Endothelial cell of umbilical vein (primary cell): ENCODE results near the gene C10orf53. TPM values are rescaled to one million over a fixed set of nuclear protein-coding genes. Genes with fewer than 3 reads are reported as not detected.

Experiments
- BruUV-seq: library from RNA; stranded (reverse); fragments of 400-500 nt; replicated peaks from 2 replicates; lab custom pipeline; 2021; lab: Mats Ljungman, UMichigan
- CTCF ChIA-PET: fragments of 300-600, 350-600 bp; sonication (Branson Sonifier 250); formaldehyde crosslinking; loops from one replicate; lab custom pipeline; 2021; ENCODE audit warnings: antibody characterized with exemption, inconsistent platforms; lab: Charles Lee
- POLR2A ChIA-PET: fragments of 300-600, 350-600 bp; sonication (Branson Sonifier 250); formaldehyde crosslinking; loops from one replicate; lab custom pipeline; 2021; ENCODE audit warnings: antibody characterized with exemption, inconsistent platforms; lab: Charles Lee
- DNase-seq: peaks from one replicate; pipeline ENCODE4 v3.0.0-alpha.2; 2011; ENCODE audit warnings: low read depth, low spot score
- FAIRE-seq: peaks from 2 replicates; lab custom pipeline; 2011; peaks lifted over from hg19 to GRCh38; lab: Jason Lieb, UNC
- H2AFZ ChIP-seq: 2 replicates; pipeline ENCODE4 v1.6.0; 2012; ENCODE audit warnings: low read depth, low read length, control low read depth, inconsistent platforms
- H3K27ac ChIP-seq: 2 replicates; pipeline ENCODE4 v1.5.1; 2011; ENCODE audit warnings: low read depth, mild to moderate bottlenecking, control low read depth, low read length, moderate library complexity; ENCODE audit not compliant: insufficient read depth
- H3K27me3 ChIP-seq, 2 experiments: 2 replicates each; pipeline versions ENCODE4 v1.6.0 to v1.6.1; 2011; ENCODE audit warnings: low read length in 2 of 2, mixed read lengths in 1 of 2; ENCODE audit not compliant: control insufficient read depth in 2 of 2, insufficient read depth in 2 of 2
- H3K36me3 ChIP-seq, 2 experiments: 2 replicates in 1 of 2; 3 replicates in 1 of 2; pipeline ENCODE4 v1.5.1; 2011; ENCODE audit warnings: low read length in 2 of 2, mild to moderate bottlenecking in 1 of 2, moderate library complexity in 1 of 2; ENCODE audit not compliant: control insufficient read depth in 2 of 2, insufficient read depth in 2 of 2; ENCODE audit errors: extremely low read depth in 1 of 2
- H3K4me1 ChIP-seq: 3 replicates; pipeline ENCODE4 v1.5.1; 2011; ENCODE audit warnings: mild to moderate bottlenecking, low read length; ENCODE audit not compliant: control insufficient read depth, insufficient read depth; ENCODE audit errors: extremely low read depth
- H3K4me2 ChIP-seq: 2 replicates; pipeline ENCODE4 v1.6.1; 2011; ENCODE audit warnings: low read length, control low read depth, mixed read lengths; ENCODE audit not compliant: insufficient read depth
- H3K4me3 ChIP-seq, 3 experiments: fragments of 200-600 bp in 1 of 3; sonication (generic), shearing (Covaris generic) in 1 of 3; replicated peaks in 1 of 3; 2 replicates each; pipeline ENCODE4 v1.5.1; 2011 to 2016; ENCODE audit warnings: control low read depth in 3 of 3, low read length in 3 of 3, mild to moderate bottlenecking in 2 of 3, inconsistent platforms in 1 of 3, low read depth in 1 of 3, moderate library complexity in 1 of 3; ENCODE audit not compliant: insufficient read depth in 1 of 3
- H3K79me2 ChIP-seq: 2 replicates; pipeline ENCODE4 v1.6.0; 2012; ENCODE audit warnings: low read length, inconsistent platforms; ENCODE audit not compliant: control insufficient read depth, insufficient read depth
- H3K9ac ChIP-seq: replicated peaks from 2 replicates; pipeline ENCODE3; 2011; ENCODE audit warnings: low read length, control low read depth; ENCODE audit not compliant: insufficient read depth; ENCODE audit errors: extremely low read depth
- H3K9me1 ChIP-seq: replicated peaks from 3 replicates; pipeline ENCODE4 v1.6.0; 2011; ENCODE audit warnings: mild to moderate bottlenecking, low read length; ENCODE audit not compliant: control insufficient read depth, insufficient read depth; ENCODE audit errors: extremely low read depth
- H3K9me3 ChIP-seq: replicated peaks from 2 replicates; pipeline ENCODE4 v1.5.1; 2012; ENCODE audit warnings: low read length, inconsistent platforms; ENCODE audit not compliant: control insufficient read depth, insufficient read depth
- H4K20me1 ChIP-seq: replicated peaks from 2 replicates; pipeline ENCODE3; 2011; ENCODE audit warnings: mild to moderate bottlenecking, low read length; ENCODE audit not compliant: control insufficient read depth, insufficient read depth; ENCODE audit errors: extremely low read depth
- EZH2 ChIP-seq: IDR thresholded peaks from 2 replicates; pipeline ENCODE4 v1.6.1; 2012; ENCODE audit warnings: borderline replicate concordance, low read depth, mild to moderate bottlenecking, moderate library complexity, low read length, inconsistent platforms; ENCODE audit not compliant: severe bottlenecking
- FOS ChIP-seq: IDR thresholded peaks from 2 replicates; pipeline ENCODE4 v1.6.1; 2011; ENCODE audit warnings: mild to moderate bottlenecking, low read length, moderate library complexity, borderline replicate concordance; ENCODE audit not compliant: insufficient read depth
- GATA2 ChIP-seq: IDR thresholded peaks from 2 replicates; pipeline ENCODE4 v1.7.0; 2011; ENCODE audit warnings: low read depth, mild to moderate bottlenecking, moderate library complexity, mixed read lengths, low read length; ENCODE audit not compliant: insufficient read length, insufficient read depth
- JUN ChIP-seq: IDR thresholded peaks from 2 replicates; pipeline ENCODE4 v1.6.1; 2011; ENCODE audit warnings: borderline replicate concordance, low read depth; ENCODE audit not compliant: insufficient read length, insufficient read depth
- MAX ChIP-seq: IDR thresholded peaks from 2 replicates; pipeline ENCODE4 v1.6.1; 2011; ENCODE audit not compliant: insufficient read depth, insufficient read length
- MYC ChIP-seq: IDR thresholded peaks from one replicate; pipeline ENCODE4 v1.6.1; 2011; ENCODE audit warnings: mild to moderate bottlenecking, low read depth, low read length
- POLR2A ChIP-seq: IDR thresholded peaks from 2 replicates; pipeline ENCODE4 v1.6.1; 2012; ENCODE audit warnings: low read depth, mild to moderate bottlenecking, control low read depth, low read length
- POLR2AphosphoS5 ChIP-seq: IDR thresholded peaks from 2 replicates; pipeline ENCODE4 v1.6.1; 2012; ENCODE audit warnings: low read depth, mild to moderate bottlenecking, control low read depth, low read length, moderate library complexity; ENCODE audit not compliant: insufficient read depth
- dilution Hi-C: fragments of 300-500 bp; cut with MboI; formaldehyde crosslinking; loops from one replicate; pipeline ENCODE4 v1.15.0; 2019; ENCODE audit warnings: low sequenced_read_pairs; ENCODE audit not compliant: extremely low pct_ligation_motif_present
- intact Hi-C: fragments of 100-400 bp; cut with micrococcal nuclease; formaldehyde crosslinking; loops from one replicate; pipeline ENCODE4 v1.10.0; 2022
- polyA plus RNA-seq, 4 experiments: library from polyadenylated mRNA; depleted of rRNA in 3 of 4; stranded (reverse) in 3 of 4; unstranded in 1 of 4; fragments of >200 nt; gene quantifications; 2 replicates each; pipeline versions ENCODE4 v1.2.1 to v1.2.3, GENCODE V29; 2011 to 2012; ENCODE audit warnings: missing spikeins in 1 of 4
- total RNA-seq: library from RNA; stranded (reverse); gene quantifications from 2 replicates; pipeline ENCODE4 v1.2.3, GENCODE V29; 2021
- TF ChIP-seq, protein P1 (sequence below), 2 donors: IDR thresholded peaks; 1 replicate in 1 of 2; 2 replicates in 1 of 2; pipeline ENCODE4 v1.5.1; 2011; ENCODE audit warnings: low read length in 2 of 2, mild to moderate bottlenecking in 2 of 2, moderate library complexity in 2 of 2, control low read depth in 1 of 2, inconsistent platforms in 1 of 2, low read depth in 1 of 2; ENCODE audit not compliant: insufficient read depth in 1 of 2; ENCODE audit errors: extremely low read depth in 1 of 2

The C10orf53 gene
- total and polyA plus RNA-seq, 2 donors (not counting 3 experiments of a cell fraction or from before 2014, with no cell fraction given), result not detected

- DNase-seq (no peak), FAIRE-seq (no peak)
- Histone ChIP-seq H3K9ac (no peak overlapping the region), H3K4me3 (no peak overlapping the region), H3K79me2 (no peaks in the 10 kb centered on the region), H3K9me1 (no peaks in the 10 kb centered on the region), H3K4me1 (no peaks in the 10 kb centered on the region), H3K4me2 (no peak overlapping the region), H3K36me3 (no peaks in the 10 kb centered on the region), H3K27me3 (peaks cover 5 to 19% of the 10 kb centered on the region in 2 experiments), H3K27ac (no peak overlapping the region), H3K9me3 (no peaks in the 10 kb centered on the region), H2AFZ (no peak overlapping the region), H4K20me1 (no peaks in the 10 kb centered on the region)
- ChIA-PET POLR2A (no interaction called here), CTCF (no interaction called here)
- dilution Hi-C loops, result no loop called here
- BruUV-seq, result no TSS peak
- intact Hi-C loops, result no loop called here
- TF ChIP-seq FOS, result no peak
- TF ChIP-seq MYC, result no peak
- TF ChIP-seq EZH2, result no peak
- TF ChIP-seq, protein P1, sequence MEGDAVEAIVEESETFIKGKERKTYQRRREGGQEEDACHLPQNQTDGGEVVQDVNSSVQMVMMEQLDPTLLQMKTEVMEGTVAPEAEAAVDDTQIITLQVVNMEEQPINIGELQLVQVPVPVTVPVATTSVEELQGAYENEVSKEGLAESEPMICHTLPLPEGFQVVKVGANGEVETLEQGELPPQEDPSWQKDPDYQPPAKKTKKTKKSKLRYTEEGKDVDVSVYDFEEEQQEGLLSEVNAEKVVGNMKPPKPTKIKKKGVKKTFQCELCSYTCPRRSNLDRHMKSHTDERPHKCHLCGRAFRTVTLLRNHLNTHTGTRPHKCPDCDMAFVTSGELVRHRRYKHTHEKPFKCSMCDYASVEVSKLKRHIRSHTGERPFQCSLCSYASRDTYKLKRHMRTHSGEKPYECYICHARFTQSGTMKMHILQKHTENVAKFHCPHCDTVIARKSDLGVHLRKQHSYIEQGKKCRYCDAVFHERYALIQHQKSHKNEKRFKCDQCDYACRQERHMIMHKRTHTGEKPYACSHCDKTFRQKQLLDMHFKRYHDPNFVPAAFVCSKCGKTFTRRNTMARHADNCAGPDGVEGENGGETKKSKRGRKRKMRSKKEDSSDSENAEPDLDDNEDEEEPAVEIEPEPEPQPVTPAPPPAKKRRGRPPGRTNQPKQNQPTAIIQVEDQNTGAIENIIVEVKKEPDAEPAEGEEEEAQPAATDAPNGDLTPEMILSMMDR (IDR thresholded peaks at IDR 0.05; ENCODE audit: extremely low read depth in 1 of 2, insufficient read depth in 1 of 2, low read depth in 1 of 2, low read length in 2 of 2), result no peak
- TF ChIP-seq GATA2, result no peak
- no peak for TF ChIP-seq POLR2A
- no peak for TF ChIP-seq JUN
- no peak for TF ChIP-seq POLR2AphosphoS5
- no peak for TF ChIP-seq MAX
Measured at GRCh38 chr10:49696311-49696710, 16.9 kb downstream of the C10orf53 start.
